Measurements from ENCODE around the gene RAB6C. TPM values are rescaled to one million over a fixed set of nuclear protein-coding genes. Genes with fewer than 3 reads are reported as not detected.
"Not testable (repeated sequence)": the region's sequence is repeated elsewhere in the genome, so short reads cannot be mapped to it uniquely, and the experiment has no call there.

Gene RAB6C
- polyA plus RNA-seq (ENCODE audit: insufficient read length in 12 of 12), result 1 to 10 TPM in 1 of 12 donors, under 1 TPM in 9, not detected in 2; 0.24 to 1.2 (median 0.66) TPM
- long read RNA-seq, donor 1, partial matches to known transcripts, result 0 of 1 reads
- long read RNA-seq, donor 1, other reads (novel, unspliced or antisense), result 0 of 1 reads
- long read RNA-seq, donor 2, result 0 reads
- long read RNA-seq, donor 3, result 0 reads
- long read RNA-seq, donor 4, result 0 reads
- long read RNA-seq, donor 5, result 0 reads
- long read RNA-seq, donor 6, result 0 reads
- long read RNA-seq, donor 7, partial matches to known transcripts, result 0 of 1 reads
- long read RNA-seq, donor 7, other reads (novel, unspliced or antisense), result 0 of 1 reads
- long read RNA-seq, donor 8, result 0 reads
- long read RNA-seq, donor 9, result 0 reads
- long read RNA-seq, donor 10, partial matches to known transcripts, result 0 of 1 reads
- long read RNA-seq, donor 10, other reads (novel, unspliced or antisense), result 0 of 1 reads
- long read RNA-seq, donor 11, result 0 reads

GRCh38 chr2:129979629-129980155 lies at the start of gene RAB6C:
Gene RAB6C (plus strand): TSS chr2:129979666. CDS start chr2:129980116, 450 bp downstream.
- peak; percentile 7 for DNase-seq

DNA sequence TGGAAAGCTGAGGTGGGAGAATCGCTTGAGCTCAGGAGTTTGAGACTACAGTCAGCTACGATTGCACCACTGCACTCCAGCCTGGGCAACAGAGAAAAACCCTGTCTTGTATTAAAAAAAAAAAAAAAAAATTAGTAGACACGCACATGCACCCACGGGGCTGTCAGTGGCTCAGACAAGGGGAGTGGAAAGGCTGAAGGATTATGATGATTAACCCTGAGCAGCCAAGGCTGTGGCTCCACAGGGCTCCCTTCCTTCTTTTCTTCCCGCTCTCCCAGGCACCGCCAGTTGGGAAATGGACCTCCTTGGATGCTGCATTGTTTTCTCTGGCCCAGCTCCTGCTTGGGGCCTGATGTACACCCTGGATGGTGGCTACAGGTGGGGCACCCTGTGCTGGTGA lies 49.0 kb upstream of the RAB6C start:
- DNase-seq, result no peak

DNA sequence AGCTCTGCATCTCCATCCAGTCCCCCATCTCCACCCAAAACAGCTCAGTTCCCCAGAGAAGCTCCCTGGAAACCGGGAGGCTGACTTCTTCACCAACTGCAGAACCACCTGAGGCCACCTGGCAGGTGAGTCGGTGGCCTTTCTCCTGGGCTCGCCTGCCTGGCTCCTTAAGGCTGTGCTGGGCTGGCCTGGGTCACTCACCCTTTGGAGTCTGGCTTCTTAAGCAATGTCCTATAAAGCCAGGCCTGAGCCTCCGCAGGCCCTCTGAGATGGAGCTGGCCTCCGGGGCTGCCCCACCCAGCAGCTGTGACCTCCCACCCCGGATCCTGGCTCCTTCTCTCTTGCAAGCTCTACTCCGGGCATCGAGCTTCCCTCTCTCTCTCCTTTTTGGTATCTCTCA lies 46.1 kb upstream of the RAB6C start:
- DNase-seq, result not testable (repeated sequence)

- DNase-seq, result no peak
Observed at GRCh38 chr2:129934044-129934822, 45.2 kb upstream of the RAB6C start.

GRCh38 chr2:129935118-129935517 lies 44.3 kb upstream of the RAB6C start:
- no peak for DNase-seq

DNA sequence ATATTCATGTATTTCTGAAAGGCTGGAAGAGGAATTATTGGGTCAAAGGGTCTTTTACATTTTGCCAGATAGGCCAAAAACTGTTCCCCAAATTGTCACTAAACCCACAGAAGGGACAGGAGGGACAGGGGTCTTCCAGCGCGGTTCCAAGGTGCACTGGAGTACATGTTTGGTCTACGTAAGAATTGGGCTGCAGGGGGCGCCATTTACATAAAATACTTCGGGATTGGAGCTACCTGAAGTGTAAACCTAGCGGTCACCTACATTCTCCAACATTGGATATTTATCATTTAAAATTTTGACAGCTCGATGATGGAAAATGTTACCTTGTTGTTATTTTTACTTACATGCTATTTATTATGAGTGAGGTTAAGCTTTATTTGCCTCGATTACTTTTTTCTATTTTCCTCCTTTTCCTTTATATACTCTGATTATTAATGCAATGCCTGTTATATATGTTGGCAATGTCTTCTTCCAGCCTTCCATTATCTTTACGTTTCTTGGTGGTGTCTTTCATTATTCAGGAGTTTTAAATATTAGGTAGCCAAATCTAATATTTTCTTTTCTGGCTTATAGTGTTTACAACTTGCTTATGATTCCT lies 43.0 kb upstream of the RAB6C start:
- peak; percentile 23 for DNase-seq

DNA sequence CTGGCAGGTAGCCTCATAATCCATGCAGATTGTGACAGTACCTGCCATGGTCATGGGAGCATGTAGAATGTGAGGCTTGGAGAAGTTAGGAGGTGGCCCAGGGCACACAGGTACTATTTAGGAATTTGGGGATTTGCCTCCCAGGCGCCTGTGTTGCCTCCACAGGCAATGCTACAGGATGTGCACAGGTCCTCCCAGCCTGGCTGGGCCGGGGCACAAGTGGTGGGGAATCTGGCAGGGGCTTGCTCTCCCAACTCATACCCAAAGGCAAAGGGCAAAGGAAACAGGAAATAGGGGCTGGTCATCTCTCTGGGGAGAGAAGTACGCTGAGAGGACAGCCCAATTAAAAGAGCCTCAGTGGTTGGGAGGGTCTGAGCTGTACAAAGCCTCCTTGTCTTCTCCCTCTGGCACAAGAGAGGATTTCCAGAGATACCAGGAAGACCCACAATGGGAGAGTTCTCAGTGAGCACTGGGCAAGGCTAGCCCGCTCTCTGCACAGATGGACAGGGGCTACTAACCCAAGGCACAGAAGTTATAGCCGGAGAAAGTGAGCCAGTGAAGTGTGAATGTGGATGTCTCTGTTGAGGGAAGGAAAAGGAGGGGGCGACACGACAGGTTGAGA lies 40.5 kb upstream of the RAB6C start:
- DNase-seq, result not testable (repeated sequence)

GRCh38 chr2:129943456-129943855 lies 36.0 kb upstream of the RAB6C start:
- DNase-seq, result not testable (repeated sequence)

GRCh38 chr2:129945557-129945956 lies 33.9 kb upstream of the RAB6C start:
- DNase-seq, result no peak

- DNase-seq, result not testable (repeated sequence)
Observed at GRCh38 chr2:129947712-129948111, 31.8 kb upstream of the RAB6C start.

GRCh38 chr2:129956171-129956570 lies 23.3 kb upstream of the RAB6C start:
- not testable (repeated sequence) for DNase-seq

- DNase-seq, result no peak
Observed at GRCh38 chr2:129957891-129958290, 21.6 kb upstream of the RAB6C start.

GRCh38 chr2:129958736-129959135 lies 20.7 kb upstream of the RAB6C start:
- not testable (repeated sequence) for DNase-seq

- DNase-seq, result not testable (repeated sequence)
Observed at GRCh38 chr2:129968605-129969004, 10.9 kb upstream of the RAB6C start.

DNA sequence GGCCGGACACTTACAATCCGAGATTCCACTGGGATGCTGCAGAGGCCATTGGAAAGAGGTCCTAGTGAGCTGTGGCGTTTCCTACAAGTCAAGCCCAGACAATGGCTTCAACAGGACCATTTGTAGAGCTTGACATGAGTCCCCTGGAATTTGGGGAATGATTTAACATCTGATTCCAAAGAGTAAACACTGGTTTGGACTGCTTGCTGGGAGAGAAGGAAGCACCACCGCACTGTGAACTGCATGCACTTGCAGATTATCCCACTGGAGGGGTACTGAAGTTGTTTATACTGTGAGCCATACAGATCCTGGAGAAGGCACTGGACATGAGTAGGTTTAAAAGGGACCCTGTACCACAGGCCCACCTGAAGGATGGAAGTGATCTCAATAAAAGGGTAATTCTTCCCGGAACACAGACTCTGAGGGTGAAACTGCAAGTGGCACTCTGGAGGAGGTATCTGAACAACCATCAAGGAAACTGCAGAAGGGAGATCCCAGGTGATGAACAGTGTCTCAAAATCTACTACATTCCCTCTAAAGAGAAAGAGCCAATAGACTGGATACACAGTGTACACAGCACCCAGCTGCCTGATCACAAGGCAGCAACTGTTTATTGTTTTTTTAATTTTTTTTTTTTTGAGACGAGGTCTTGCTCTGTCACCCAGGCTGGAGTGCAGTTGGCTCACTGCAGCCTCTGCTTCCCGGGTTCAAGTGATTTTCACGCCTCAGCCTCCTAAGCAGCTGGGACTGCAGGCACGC lies 4.3 kb upstream of the RAB6C start:
- DNase-seq, result no peak

DNA sequence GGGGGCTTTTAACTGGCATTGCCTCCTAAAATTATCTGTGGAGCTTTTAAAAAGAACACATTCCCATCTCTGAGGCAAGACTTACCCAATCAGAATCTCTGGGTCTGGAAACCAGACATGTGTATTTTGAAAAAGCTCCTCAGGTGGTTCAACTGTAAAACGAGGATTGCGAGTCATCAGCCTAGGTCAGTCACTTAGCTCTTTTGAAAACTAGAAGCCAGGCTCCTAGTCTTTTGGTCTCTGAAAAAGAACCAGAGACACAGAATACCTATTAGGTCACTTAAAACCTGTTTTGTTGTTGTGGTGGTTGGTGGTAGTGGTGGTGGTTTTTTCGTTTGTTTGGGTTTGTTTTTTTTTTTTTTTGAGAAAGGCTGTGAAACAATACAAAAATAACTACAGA lies 2.5 kb upstream of the RAB6C start:
- not testable (repeated sequence) for DNase-seq

- DNase-seq, result no peak
Observed at GRCh38 chr2:129977986-129978385, 1.5 kb upstream of the RAB6C start.

- DNase-seq, result peak; percentile 1
Observed at GRCh38 chr2:129980246-129980645, 780 bp downstream of the RAB6C start.

GRCh38 chr2:129981689-129982088 lies 2.2 kb downstream of the RAB6C start:
- not testable (repeated sequence) for DNase-seq

DNA sequence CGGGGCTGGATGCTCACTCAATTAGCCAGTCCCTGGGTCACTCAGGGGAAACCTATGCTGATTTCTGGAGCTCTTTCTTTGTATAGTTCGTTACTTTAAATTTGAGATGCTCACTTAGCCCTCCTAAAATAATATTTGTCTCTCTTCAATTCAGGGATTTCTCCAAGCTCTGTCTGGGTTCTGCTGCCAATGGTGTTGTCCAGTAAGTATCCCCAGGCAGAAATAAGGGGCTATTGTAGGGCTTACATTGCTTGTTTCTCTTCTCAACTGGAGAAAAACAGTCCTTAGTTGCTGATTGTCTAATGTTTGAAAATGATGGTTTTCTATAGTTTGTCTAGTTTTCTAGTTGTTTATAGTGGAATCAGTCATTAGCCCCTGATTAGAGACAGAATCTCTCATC lies 5.0 kb downstream of the RAB6C start:
- no peak for DNase-seq

Measured in muscle of arm (tissue), 14 donors.